GM12878 (cell line): ENCODE results near the gene FSIP1. TPM values are rescaled to one million over a fixed set of nuclear protein-coding genes. Genes with fewer than 3 reads are reported as not detected.

ENCODE experiments used
- ATAC-seq: fragments of 200-7000 bp; cut with Tn5 transposase; 3 replicates; pipeline ENCODE4 v1.9.1; 2020; ENCODE audit warnings: mild to moderate bottlenecking, moderate library complexity
- BruUV-seq: library from RNA; stranded (reverse); fragments of 400-500 nt; replicated peaks from 2 replicates; lab custom pipeline; 2021; lab: Mats Ljungman, UMichigan
- CTCF ChIA-PET: fragments of 300-600 bp; sonication (Branson Sonifier 250); formaldehyde crosslinking; extraction: SDS; loops from one replicate; lab custom pipeline; 2021; ENCODE audit warnings: inconsistent platforms; lab: Yijun Ruan, JAX
- POLR2A ChIA-PET: fragments of 350-600 bp; formaldehyde crosslinking; extraction: SDS; loops from one replicate; lab custom pipeline; 2021; ENCODE audit warnings: inconsistent platforms; lab: Charles Lee
- RAD21 ChIA-PET: fragments of 300-600 bp; sonication (Branson Sonifier 250); formaldehyde crosslinking; loops from one replicate; lab custom pipeline; 2023; ENCODE audit warnings: antibody characterized with exemption; ENCODE audit not compliant: unreplicated experiment; lab: Charles Lee
- SMC1A ChIA-PET: fragments of 300-600 bp; sonication (Branson Sonifier 250); formaldehyde crosslinking; loops from one replicate; lab custom pipeline; 2023; ENCODE audit not compliant: unreplicated experiment, uncharacterized antibody; lab: Charles Lee
- DNase-seq: peaks from one replicate; pipeline ENCODE4 v3.0.0-alpha.2; 2011; ENCODE audit warnings: low read depth, low spot score
- FAIRE-seq: peaks from 3 replicates; lab custom pipeline; 2011; peaks lifted over from hg19 to GRCh38; lab: Jason Lieb, UNC
- H2AFZ ChIP-seq: 2 replicates; pipeline ENCODE4 v1.6.0; 2011; ENCODE audit warnings: low read depth, low read length, control low read depth; ENCODE audit not compliant: control insufficient read depth
- H3K27ac ChIP-seq: 2 replicates; pipeline ENCODE4 v1.5.1; 2011; ENCODE audit warnings: control low read depth; ENCODE audit not compliant: control insufficient read depth, insufficient read depth
- H3K27me3 ChIP-seq, 2 experiments: replicated peaks in 1 of 2; 2 replicates each; pipeline versions ENCODE4 v1.6.0 to v1.6.1; 2011; ENCODE audit warnings: low read length in 1 of 2; ENCODE audit not compliant: control insufficient read depth in 2 of 2, insufficient read depth in 2 of 2
- H3K36me3 ChIP-seq, 2 experiments: 2 replicates each; pipeline ENCODE4 v1.5.1; 2011; ENCODE audit warnings: low read length in 1 of 2; ENCODE audit not compliant: control insufficient read depth in 2 of 2, insufficient read depth in 2 of 2
- H3K4me1 ChIP-seq: 2 replicates; pipeline ENCODE4 v1.6.1; 2011; ENCODE audit warnings: mild to moderate bottlenecking, low read length, moderate library complexity, mixed read lengths; ENCODE audit not compliant: control insufficient read depth, insufficient read depth
- H3K4me2 ChIP-seq: 2 replicates; pipeline ENCODE4 v1.6.0; 2011; ENCODE audit warnings: control low read depth; ENCODE audit not compliant: control insufficient read depth, insufficient read depth
- H3K4me3 ChIP-seq: fragments of 200-600 bp; sonication (generic); 2 replicates; pipeline ENCODE4 v1.5.1; 2016
- H3K79me2 ChIP-seq: 2 replicates; pipeline ENCODE4 v1.6.0; 2011; ENCODE audit warnings: low read length; ENCODE audit not compliant: control insufficient read depth, insufficient read depth
- H3K9ac ChIP-seq: 2 replicates; pipeline ENCODE4 v1.8.0; 2011; ENCODE audit warnings: low read length, control low read depth, mixed read lengths; ENCODE audit not compliant: control insufficient read depth, insufficient read depth
- H3K9me3 ChIP-seq: replicated peaks from 3 replicates; pipeline ENCODE4 v1.5.1; 2011; ENCODE audit warnings: mild to moderate bottlenecking, low read length; ENCODE audit not compliant: control insufficient read depth, insufficient read depth
- H4K20me1 ChIP-seq: 2 replicates; pipeline ENCODE4 v1.6.0; 2011; ENCODE audit not compliant: control insufficient read depth, insufficient read depth
- BCL11A ChIP-seq: IDR thresholded peaks from 2 replicates; pipeline ENCODE4 v1.6.1; 2011; ENCODE audit warnings: low read depth, low read length
- BHLHE40 ChIP-seq, 2 experiments: fragments of 450-650 bp in 1 of 2; IDR thresholded peaks; 2 replicates each; pipeline ENCODE4 v1.6.1; 2011 to 2017; ENCODE audit warnings: low read depth in 2 of 2, borderline replicate concordance in 1 of 2, improper control_type of control experiment in 1 of 2, low read length in 1 of 2, mild to moderate bottlenecking in 1 of 2
- CREB1 ChIP-seq: IDR thresholded peaks from 2 replicates; pipeline ENCODE4 v1.6.1; 2012; ENCODE audit warnings: low read depth, mild to moderate bottlenecking, inconsistent platforms
- EGR1 ChIP-seq, 2 experiments: IDR thresholded peaks; 1 replicate in 1 of 2; 2 replicates in 1 of 2; pipeline ENCODE4 v1.6.1; 2011 to 2012; ENCODE audit warnings: low read depth in 2 of 2, low read length in 2 of 2, borderline replicate concordance in 1 of 2, mild to moderate bottlenecking in 1 of 2, moderate library complexity in 1 of 2
- FOXM1 ChIP-seq: IDR thresholded peaks from 2 replicates; pipeline ENCODE4 v1.6.1; 2012; ENCODE audit warnings: low read depth, mild to moderate bottlenecking, inconsistent platforms, low read length, moderate library complexity
- NFIC ChIP-seq: IDR thresholded peaks from 2 replicates; pipeline ENCODE4 v1.6.1; 2012; ENCODE audit warnings: low read depth, mild to moderate bottlenecking, inconsistent platforms, low read length, moderate library complexity
- PAX8 ChIP-seq: fragments of 450-650 bp; IDR thresholded peaks from 2 replicates; pipeline ENCODE4 v1.6.1; 2017; ENCODE audit warnings: mild to moderate bottlenecking, moderate library complexity
- RB1 ChIP-seq: fragments of 450-650 bp; formaldehyde crosslinking; IDR thresholded peaks from 2 replicates; pipeline ENCODE4 v1.6.1; 2017; ENCODE audit warnings: mild to moderate bottlenecking, borderline replicate concordance
- STAT1 ChIP-seq: fragments of 450-650 bp; conservative IDR thresholded peaks from 2 replicates; pipeline ENCODE4 v1.6.1; 2014; ENCODE audit warnings: antibody characterized with exemption, mild to moderate bottlenecking
- YY1 ChIP-seq: IDR thresholded peaks from 2 replicates; pipeline ENCODE4 v1.6.1; 2011; ENCODE audit warnings: low read depth, mild to moderate bottlenecking, low read length
- ZBTB40 ChIP-seq: fragments of 450-650 bp; IDR thresholded peaks from 2 replicates; pipeline ENCODE4 v1.6.1; 2016; ENCODE audit warnings: mild to moderate bottlenecking, moderate library complexity, borderline replicate concordance
- ZNF622 ChIP-seq: fragments of 450-650 bp; IDR thresholded peaks from 2 replicates; pipeline ENCODE4 v1.6.1; 2017; ENCODE audit warnings: mild to moderate bottlenecking, inconsistent platforms
- WGBS: methylation state at CpG from one replicate; pipeline ENCODE4 v1.1.6; 2016; ENCODE audit warnings: low lambda C conversion rate; ENCODE audit not compliant: insufficient replicate concordance, insufficient coverage; ENCODE audit errors: missing lambda C conversion rate; 5-methylcytosine and 5-hydroxymethylcytosine counted together
- in situ Hi-C: fragments of 300-500 bp; cut with MboI; formaldehyde crosslinking; loops from 9 replicates; pipeline ENCODE4 v1.14.3; 2018; ENCODE audit warnings: mixed read lengths
- intact Hi-C: fragments of 100-400 bp; cut with micrococcal nuclease; formaldehyde crosslinking; loops from one replicate; pipeline ENCODE4 v1.14.2; 2022; ENCODE audit not compliant: unreplicated experiment
- polyA plus RNA-seq, 11 experiments: library from polyadenylated mRNA; depleted of rRNA in 4 of 11; unstranded in 6 of 11; stranded (reverse) in 5 of 11; fragments of >200 nt; fragmentation: Nextera tagmentation in 4 of 11; fragmentation: Illumina TruSeq in 1 of 11; extraction: Ambion mirVana in 4 of 11; extraction: Trizol in 1 of 11; gene quantifications; 1 replicate in 1 of 11; 2 replicates in 10 of 11; pipeline versions ENCODE4 v1.2.1 to v1.2.3, GENCODE V29; 2011 to 2016; ENCODE audit warnings: inconsistent platforms in 2 of 11, missing spikeins in 2 of 11, low read depth in 1 of 11
- total RNA-seq, 4 experiments: library from RNA; depleted of rRNA in 3 of 4; stranded (reverse); fragments of >200 nt in 3 of 4; fragmentation: Illumina TruSeq in 1 of 4; extraction: Trizol in 1 of 4; gene quantifications; 2 replicates each; pipeline versions ENCODE4 v1.2.1 to v1.2.3, GENCODE V29; 2013 to 2021

The FSIP1 gene
- total and polyA plus RNA-seq, 10 of the 15 experiments (the other 5 are each of a cell fraction or from before 2014, with no cell fraction given): 0.15 to 0.67 (median 0.35) TPM

GRCh38 chr15:39622660-39623516 lies 159.8 kb downstream of the FSIP1 start:
- H3K4me2 ChIP-seq: 0 out of 2 replicates have a peak overlapping the region, but pooled peaks have one; percentile 4
- ChIA-PET CTCF (interaction anchor here (0.8 to 3.1 kb wide), 11 partner anchors 13 to 923 kb away, joined by 3 to 14 read pairs (median 4); partner anchors contain the start of gene THBS1), POLR2A (interaction anchor here (1.6 kb wide), 1 partner anchor 42 kb away, joined by 5 read pairs; no protein-coding TSS in a partner anchor), RAD21 (interaction anchor here (0.9 to 2.0 kb wide), 9 partner anchors 12 to 1183 kb away, joined by 3 to 11 read pairs (median 5); no protein-coding TSS in a partner anchor), SMC1A (interaction anchor here (0.5 to 5.9 kb wide), 15 partner anchors 13 to 251 kb away, joined by 3 to 44 read pairs (median 4); no protein-coding TSS in a partner anchor)
- WGBS: 42% methylated on average over 6 of the region's 6 CpGs
- in situ Hi-C loops: no loop called here
- ATAC-seq (peak; percentile 23), DNase-seq (no peak), FAIRE-seq (no peak)
- no peak for TF ChIP-seq ZBTB40
- no peak for TF ChIP-seq BHLHE40 (IDR thresholded peaks at IDR 0.05; ENCODE audit: borderline replicate concordance in 1 of 2, low read depth in 2 of 2, low read length in 1 of 2)
- TF ChIP-seq YY1: no peak
- TF ChIP-seq EGR1 (IDR thresholded peaks at IDR 0.05; ENCODE audit: borderline replicate concordance in 1 of 2, low read depth in 2 of 2, low read length in 2 of 2): no peak
- no peak for TF ChIP-seq PAX8
- TF ChIP-seq CREB1: no peak
- TF ChIP-seq BCL11A: no peak
- no peak for TF ChIP-seq STAT1
- no peak for TF ChIP-seq NFIC
- no peak for TF ChIP-seq ZNF622
- TF ChIP-seq FOXM1: no peak
- no peak for TF ChIP-seq RB1
- H2AFZ ChIP-seq: no peak overlapping the region
- H4K20me1 ChIP-seq: no peaks in the 10 kb centered on the region
- no peaks in the 10 kb centered on the region for H3K79me2 ChIP-seq
- H3K9me3 ChIP-seq: no peaks in the 10 kb centered on the region; the same call in 2 of the 3 replicates
- H3K36me3 ChIP-seq: no peaks in the 10 kb centered on the region
- H3K4me3 ChIP-seq: no peak overlapping the region
- no peak overlapping the region for H3K27ac ChIP-seq
- BruUV-seq: no TSS peak
- H3K27me3 ChIP-seq: no peaks in the 10 kb centered on the region
- intact Hi-C loops: no loop called here
- H3K4me1 ChIP-seq: peaks cover 30% of the 10 kb centered on the region
- no peak overlapping the region for H3K9ac ChIP-seq
